Anterior cingulate cortex (tissue), 58 donors: ENCODE data around the gene PIP5K1C.
"Not testable (repeated sequence)": the region's sequence is repeated elsewhere in the genome, so short reads cannot be mapped to it uniquely, and the experiment has no call there.

Experiments used
- DNase-seq, 58 donors: peaks; one replicate each; lab custom pipeline; 2025; lab: John Stamatoyannopoulos, UW

Gene PIP5K1C

GRCh38 chr19:3680939-3681338 lies 19.3 kb downstream of the PIP5K1C start:
- DNase-seq, result no peak

GRCh38 chr19:3679581-3679980 lies 20.7 kb downstream of the PIP5K1C start:
- no peak for DNase-seq

- no peak for DNase-seq
Measured at GRCh38 chr19:3679138-3679537, 21.1 kb downstream of the PIP5K1C start.

GRCh38 chr19:3678188-3678587 lies 22.1 kb downstream of the PIP5K1C start:
- DNase-seq, result no peak

GRCh38 chr19:3674784-3675543 lies 25.3 kb downstream of the PIP5K1C start:
- no peak for DNase-seq

GRCh38 chr19:3673506-3674439 lies 26.5 kb downstream of the PIP5K1C start:
- no peak for DNase-seq

- DNase-seq, result no peak
Measured at GRCh38 chr19:3672993-3673392, 27.3 kb downstream of the PIP5K1C start.

GRCh38 chr19:3672575-3672948 lies 27.7 kb downstream of the PIP5K1C start:
- no peak for DNase-seq

GRCh38 chr19:3671680-3672574 lies 28.3 kb downstream of the PIP5K1C start:
- DNase-seq, result no peak

GRCh38 chr19:3670796-3671679 lies 29.2 kb downstream of the PIP5K1C start:
- DNase-seq, result peak in 3 of 58 donors; percentile 13 to 52 (median 29)

- DNase-seq, result peak in 5 of 58 donors; percentile 25 to 61 (median 31)
Measured at GRCh38 chr19:3669947-3670795, 30.1 kb downstream of the PIP5K1C start.

GRCh38 chr19:3669082-3669946 lies 31.0 kb downstream of the PIP5K1C start:
- no peak for DNase-seq

- peak in 7 of 58 donors; percentile 5 to 42 (median 16) for DNase-seq
Measured at GRCh38 chr19:3668331-3669081, 31.8 kb downstream of the PIP5K1C start.

GRCh38 chr19:3667766-3668165 lies 32.5 kb downstream of the PIP5K1C start:
- no peak for DNase-seq

GRCh38 chr19:3667037-3667638 lies 33.1 kb downstream of the PIP5K1C start:
- DNase-seq, result no peak

- not testable (repeated sequence) for DNase-seq
Measured at GRCh38 chr19:3666545-3666856, 33.8 kb downstream of the PIP5K1C start.
